Daoy (cell line): ENCODE results near the gene PPP1R3G. TPM values are rescaled to one million over a fixed set of nuclear protein-coding genes. Genes with fewer than 3 reads are reported as not detected.

Experiments used
- DNase-seq: peaks from one replicate; pipeline ENCODE4 v3.0.0-alpha.2; 2015; ENCODE audit warnings: low read depth
- total RNA-seq: library from RNA; depleted of rRNA; stranded (reverse); fragments of >200 nt; shearing (Covaris generic); gene quantifications from 2 replicates; pipeline ENCODE4 v1.2.3, GENCODE V29; 2014

Gene PPP1R3G
- total RNA-seq, 1 experiment from 2014 or later = 0.23 TPM

DNA sequence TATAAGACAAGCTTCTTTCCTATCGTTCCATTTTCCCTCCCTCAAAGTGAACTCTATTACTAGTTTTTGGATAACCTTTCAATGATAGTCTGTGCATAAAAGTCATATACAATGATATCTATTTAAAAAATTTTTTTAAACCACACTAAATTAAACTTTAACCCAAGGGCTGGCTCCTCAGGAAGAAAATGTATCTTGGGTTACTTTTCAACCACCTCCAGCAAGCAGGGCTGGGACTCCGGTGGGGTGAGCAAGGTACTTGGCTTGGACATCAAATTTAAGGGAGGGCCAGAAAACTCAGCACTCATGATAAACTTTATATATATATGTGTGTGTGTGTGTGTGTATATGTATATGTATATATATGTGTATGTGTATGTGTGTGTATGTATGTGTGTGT is 13.9 kb upstream of the PPP1R3G start:
- DNase-seq = no peak

DNA sequence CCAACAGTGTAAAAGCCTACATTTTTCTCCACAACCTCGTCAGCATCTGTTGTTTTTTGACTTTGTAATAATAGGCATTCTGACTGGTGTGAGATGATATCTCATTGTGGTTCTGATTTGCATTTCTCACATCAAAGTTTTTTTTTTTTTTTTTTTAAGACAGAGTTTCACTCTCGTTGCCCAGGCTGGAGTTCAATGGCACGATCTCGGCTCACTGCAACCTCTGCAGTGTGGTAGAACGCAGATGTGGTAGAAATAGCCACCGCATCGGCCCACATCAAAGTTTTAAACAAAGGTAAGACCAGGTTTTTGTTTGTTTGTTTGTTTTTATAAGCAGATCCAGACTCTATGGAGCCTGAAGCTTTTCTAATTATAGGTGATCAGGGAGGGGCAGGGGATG is 12.7 kb upstream of the PPP1R3G start:
- DNase-seq = no peak

DNA sequence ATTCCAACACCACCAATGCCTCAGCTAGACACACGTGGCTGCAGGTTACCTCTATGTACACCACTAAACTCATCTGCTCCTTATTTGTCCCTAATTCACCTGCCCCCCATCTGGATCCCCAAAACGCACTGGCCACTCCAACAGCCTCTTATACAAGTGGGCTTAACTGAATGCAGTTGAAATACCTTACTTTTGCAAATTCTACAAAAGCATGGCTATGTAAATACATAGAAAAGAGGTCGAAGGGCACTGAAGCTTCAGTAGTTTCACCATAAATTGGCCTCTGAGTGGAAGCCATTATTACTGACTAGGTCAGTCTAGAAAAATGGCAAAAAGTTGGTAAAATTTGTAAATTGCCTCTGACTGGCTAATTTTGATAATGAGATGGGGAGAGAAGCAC is 11.1 kb upstream of the PPP1R3G start:
- no peak for DNase-seq

DNA sequence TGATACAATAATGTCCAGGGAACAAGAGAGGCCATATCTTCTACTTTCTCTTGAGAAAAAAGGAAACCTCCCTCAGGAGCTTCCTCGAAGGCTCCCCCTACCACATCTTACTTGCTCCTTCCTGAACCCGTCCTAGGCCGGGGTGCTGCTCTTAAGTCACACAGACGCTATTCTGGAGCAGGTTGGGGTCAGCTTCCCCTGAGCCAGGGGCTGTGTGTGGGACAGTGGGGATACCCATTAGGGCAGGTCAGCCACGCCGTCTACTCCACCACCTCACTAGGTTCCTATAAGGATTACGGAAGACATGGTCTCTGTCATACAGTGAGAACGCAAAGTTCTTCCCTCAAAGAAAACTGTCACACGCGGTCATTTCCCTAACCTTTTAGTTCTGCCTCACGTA is 8.2 kb upstream of the PPP1R3G start:
- no peak for DNase-seq

DNA sequence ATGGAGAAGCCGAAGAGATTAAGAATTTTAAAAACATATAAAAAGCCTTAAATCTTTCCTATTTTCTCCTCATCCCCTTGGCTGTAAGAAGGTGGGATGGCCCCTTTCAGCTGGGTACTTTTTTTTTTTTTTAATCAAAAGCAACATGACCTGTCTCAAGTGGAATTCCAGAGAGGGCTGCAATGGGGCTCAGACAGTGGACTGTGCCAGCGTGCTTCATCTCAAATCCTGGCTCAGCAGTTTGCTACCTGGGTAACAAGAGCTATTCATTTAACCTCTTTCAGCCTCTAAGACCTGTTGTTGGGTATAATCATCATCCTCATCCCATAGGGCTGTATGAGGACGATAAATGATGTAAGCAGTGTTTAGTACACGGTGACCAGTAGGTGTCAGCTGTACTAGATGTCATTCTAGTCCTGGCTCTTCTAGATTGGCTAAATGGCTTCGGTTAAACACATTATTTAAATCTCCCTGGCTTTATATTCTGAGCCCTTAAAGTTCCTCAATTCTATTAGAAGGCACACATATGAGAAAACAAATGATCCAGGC is 6.9 kb upstream of the PPP1R3G start:
- no peak for DNase-seq

DNA sequence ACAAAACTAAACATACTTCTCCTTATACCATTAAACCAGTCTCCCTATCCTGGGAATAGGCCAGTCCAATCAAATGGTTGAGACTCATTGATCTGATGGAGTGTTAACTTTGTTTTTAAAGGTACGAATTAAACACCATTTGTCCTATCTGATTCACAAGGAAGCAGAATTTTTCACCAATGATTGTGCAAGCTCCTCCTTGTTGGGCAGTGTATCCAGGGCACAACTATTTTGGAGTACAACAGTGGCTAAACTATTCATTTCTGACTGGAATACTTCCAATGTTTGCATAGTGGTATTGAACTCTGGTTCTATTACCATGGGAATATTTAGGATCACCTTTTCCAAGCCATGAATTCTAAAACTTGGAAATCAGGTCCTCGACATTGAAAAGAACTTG is 5.4 kb upstream of the PPP1R3G start:
- DNase-seq = no peak

DNA sequence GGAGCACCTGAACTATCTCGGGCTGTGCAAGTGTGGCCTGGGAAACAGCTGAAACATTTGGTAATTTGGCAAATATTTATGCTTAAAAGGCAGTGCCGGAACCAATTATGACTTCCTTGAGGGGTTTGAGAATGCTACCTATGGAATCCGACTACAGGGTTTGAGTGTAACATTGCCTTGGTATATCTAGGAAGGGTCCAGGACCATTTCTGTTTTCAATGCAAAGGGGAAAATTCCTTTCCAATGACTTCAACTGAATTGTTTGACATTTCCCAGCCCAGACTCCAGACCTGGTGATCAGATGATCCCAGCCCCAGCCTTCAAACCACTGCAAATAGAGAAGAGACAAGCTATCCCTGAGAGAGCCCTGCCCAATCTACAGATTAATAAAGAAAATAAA is 4.6 kb upstream of the PPP1R3G start:
- DNase-seq = no peak

DNA sequence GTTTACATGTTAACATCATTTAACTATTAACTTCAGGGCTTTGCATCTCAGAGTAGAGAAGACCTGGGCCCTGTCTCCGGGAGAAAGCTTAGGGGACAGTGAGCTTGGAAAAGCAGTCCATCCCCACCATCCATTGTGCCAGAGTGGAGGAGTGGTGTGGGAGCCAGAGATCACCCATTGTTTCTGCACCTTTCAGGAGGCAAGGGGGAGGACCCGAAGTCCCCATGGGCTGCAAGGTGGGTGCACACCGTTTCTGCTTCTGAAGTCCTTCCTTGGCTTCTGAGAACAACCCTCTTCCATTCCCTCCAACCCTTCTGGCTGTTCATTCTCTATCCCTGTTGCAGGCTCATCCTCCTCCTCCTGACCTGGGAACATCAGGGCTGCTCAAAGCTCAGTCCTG is 4.0 kb upstream of the PPP1R3G start:
- no peak for DNase-seq

DNA sequence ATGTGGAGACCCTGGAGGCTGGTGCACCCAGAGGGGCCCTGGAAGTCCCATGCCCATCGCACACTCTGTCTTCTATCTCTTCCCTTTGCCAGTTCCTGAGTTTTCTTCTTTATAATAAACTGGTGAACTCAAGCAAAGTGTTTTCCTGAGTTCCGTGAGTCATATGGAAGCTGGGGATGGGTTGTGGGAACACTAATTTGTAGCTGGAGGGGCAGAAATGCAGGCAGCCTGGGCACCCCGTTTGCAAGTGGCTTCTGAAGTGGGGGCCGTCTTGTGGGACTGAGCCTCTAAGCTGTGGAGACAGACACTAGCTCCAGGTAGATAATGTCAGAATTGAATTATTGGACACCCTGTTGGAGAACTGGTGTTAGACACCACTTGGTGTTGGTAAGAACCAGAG is 3.2 kb upstream of the PPP1R3G start:
- peak; percentile 43 for DNase-seq

DNA sequence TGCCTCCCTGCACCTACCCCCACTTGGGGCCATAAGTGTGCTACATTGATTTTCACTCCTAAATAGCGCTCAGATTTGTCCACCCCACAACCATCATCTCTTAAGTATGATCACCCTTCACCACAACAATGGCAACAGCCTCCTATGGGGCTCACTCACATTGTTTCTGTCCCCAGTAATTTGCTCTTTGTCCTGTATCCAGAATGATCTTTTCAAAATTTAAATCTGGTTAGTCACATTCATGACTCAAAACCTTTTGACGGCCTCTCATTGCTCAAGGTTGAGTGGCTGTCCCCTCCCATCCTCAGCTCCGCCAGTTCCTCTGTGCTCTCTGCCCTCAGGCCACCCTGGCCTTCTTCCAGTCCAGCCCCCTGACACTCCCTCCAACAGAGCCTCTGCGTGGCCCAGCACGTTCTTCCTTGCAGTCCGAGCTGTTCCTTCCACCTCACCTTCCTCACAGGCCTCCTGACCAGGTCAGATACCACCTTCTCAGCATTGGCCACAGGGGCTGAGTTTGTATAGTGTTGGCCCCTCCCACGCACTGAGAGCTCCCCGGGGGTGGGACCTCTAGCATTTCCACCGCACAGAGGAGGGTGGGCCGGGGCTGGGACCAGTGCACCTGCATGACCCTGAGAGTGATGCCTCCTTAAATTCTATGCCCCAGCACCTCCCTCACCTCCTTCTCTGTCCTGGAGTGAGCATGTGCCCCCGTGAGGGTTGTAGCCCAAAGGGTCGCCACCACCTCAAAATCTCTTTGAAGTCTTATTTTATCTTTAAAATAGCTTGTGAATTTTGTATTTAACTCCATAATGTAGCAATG is 2.4 kb upstream of the PPP1R3G start:
- peak; percentile 91 for DNase-seq

DNA sequence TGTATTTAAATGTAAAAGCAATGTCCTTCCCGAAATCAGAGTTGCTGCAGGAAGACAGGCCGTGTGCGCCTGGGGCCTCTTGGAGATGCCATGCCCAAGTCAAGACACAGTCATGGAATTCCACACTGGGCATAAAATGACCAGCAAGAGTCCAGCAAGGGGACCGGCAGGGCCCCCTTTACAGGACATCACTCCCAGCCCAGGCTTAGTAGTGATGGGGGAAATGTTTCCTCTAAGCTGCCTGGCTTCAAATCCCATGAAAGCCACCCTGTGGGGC is 1.9 kb upstream of the PPP1R3G start:
- no peak for DNase-seq

DNA sequence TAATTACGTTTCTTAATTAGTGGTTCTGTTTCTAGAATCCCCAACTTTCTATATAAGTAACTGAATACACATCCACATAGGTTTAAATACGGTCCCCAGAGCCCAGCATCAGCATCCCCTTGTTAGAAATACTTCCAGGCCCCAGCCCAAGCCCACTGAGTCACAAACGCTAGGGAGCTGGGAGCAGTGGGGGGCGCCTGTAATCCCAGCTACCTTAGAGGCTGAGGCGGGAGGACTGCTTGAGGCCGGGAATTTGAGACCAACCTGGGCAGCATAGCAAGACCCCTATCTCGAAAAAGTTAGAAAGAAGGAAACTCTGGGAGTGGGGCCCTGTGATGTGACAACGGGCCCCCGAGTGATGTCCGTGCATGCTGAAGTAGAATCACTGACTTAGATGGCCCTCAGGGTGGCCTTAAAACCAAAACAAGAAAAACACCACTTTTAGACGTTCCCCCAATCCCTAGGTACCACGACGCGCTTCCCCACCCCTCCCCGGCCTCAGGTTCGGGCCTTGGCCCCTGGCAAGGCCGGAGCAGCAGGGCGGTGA is 1.3 kb upstream of the PPP1R3G start:
- no peak for DNase-seq

DNA sequence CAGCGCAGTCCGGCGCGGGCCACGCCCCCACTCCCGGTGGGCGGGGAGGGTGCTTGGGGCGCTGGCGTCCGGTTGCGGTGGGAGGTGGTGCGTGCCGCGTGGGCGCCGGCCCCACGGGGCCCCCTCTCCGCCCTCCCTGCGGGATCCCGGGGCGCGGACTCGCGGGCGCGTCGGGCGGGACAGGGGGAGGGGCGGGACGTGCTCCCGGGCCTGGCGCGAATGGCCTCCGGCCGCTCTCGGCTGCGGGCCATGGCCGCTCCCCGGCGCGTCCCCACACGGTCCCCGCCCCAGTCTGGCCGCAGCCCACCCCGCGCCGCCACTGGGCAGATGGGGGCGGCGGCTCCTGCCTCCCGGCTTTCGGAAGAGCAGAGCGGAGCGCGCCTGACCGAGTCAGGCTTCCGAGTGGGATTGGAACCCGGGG is 771 bp upstream of the PPP1R3G start:
- no peak for DNase-seq

DNA sequence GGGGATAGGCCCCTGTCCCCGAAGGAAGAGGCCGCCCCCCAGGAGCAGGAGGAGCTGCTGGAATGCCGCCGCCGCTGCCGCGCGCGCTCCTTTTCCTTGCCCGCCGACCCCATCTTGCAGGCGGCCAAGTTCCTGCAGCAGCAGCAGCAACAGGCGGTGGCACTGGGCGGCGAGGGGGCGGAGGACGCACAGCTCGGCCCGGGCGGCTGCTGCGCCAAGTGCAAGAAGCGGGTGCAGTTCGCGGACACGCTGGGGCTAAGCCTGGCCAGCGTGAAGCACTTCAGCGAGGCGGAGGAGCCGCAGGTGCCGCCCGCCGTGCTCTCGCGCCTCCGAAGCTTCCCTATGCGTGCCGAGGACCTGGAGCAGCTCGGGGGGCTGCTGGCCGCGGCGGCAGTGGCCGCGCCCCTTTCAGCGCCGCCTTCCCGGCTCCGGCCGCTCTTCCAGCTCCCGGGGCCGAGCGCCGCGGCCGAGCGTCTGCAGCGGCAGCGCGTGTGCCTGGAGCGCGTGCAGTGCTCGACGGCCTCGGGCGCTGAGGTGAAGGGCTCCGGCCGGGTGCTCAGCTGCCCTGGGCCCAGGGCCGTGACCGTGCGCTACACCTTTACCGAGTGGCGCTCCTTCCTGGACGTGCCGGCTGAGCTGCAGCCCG is 630 bp downstream of the PPP1R3G start:
- DNase-seq = peak; percentile 62

DNA sequence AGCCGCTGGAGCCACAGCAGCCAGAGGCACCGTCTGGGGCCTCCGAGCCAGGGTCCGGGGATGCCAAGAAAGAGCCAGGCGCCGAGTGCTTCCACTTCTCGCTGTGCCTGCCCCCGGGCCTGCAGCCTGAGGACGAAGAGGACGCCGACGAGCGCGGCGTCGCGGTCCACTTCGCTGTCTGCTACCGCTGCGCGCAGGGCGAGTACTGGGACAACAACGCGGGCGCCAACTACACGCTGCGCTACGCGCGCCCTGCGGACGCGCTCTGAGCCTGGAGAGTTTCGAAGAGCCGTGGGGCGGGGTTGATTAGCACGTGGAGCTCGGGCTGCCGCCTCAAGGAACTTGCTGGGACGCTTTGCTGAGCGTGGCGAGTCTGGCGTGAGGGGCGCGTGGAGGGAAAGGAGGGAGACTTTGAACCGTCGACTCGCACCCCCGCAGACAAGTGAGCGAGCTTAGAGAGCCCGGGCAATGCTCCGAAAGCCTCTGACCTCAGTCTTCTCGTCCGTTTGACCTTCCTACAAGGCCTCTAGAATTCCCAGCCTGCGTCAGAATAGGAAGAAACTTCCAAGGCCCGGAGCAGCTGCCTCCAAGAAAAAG is 1.3 kb downstream of the PPP1R3G start:
- DNase-seq = no peak

DNA sequence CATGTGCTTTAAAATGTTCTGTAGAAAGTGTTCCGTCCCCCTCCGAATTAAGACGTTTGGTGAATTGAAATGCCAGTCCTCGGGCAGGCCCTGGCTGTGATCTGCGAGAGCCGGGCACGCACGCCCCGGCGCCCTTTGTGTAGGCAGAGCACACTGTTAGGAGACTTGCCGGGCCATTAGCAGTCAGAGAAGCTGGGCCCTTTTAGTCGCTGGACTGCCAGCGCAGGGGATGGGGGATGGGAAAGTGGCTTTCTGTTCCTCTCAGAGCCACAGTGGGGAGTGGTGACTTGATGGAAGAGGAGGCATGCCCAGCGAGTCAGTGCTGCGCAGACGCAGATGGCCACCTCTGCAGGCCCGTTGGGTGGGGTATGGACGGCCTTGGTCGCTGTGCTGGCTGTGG is 2.2 kb downstream of the PPP1R3G start:
- DNase-seq = no peak

DNA sequence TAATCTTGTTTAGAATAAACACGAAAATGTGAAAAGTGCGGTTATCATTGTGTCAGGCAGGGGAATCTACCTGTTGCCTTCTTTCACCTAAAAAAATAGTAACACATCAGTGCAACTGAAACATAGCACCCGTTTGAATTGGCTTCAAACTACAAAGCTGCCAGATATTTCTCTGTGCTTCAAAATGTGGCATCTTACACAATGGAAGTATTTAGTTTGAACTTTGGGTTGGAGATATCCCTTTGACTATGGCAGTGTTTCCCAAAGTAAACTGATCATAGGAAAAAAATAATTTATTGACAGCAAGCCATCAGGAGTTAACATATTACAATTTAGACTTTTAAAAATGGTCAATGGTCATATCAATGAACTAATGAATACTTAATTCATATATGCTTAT is 3.6 kb downstream of the PPP1R3G start:
- no peak for DNase-seq

DNA sequence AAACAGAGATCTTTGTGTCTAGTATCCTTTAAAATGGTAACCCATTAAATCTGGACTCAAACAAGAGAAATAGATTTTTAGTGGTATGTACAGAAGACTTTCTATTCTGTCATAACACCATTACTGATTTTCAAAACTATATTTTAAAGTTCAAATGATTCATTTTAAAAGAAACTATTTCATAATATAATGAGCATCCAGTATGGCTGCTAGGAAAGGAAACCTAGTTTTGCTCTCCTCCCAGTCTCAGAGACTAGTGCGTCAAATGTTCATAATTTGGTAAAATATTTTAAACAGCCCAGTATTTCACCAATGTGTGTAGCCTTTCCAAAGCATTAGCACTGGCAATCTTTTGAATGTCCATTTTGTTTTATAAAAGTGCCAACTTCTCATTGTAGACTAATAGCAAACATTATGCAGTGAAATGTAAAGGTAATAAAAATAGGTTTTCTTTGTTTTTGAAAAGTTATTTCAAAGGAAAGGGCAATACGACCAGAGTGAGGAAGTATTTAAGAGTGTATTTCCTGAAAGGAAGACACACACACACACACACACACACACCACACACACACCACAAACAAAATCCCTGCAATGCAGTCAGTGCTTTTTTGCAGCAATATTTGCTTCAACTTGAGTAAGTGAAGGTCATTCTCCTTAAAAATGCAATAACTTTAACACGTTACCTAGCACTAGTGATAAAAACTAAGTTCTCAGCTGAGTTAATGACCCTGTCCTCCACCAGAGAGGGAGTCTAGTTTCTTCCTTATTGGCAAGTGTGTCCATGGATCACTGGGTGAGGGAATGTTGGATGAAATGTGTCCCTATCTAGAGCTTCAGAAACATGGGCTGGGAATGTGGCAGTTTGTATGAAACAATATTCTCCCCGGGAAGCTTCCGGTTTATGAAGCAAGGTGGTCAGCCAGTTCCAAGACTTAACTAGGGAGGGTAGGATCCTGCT is 4.6 kb downstream of the PPP1R3G start:
- DNase-seq = no peak

DNA sequence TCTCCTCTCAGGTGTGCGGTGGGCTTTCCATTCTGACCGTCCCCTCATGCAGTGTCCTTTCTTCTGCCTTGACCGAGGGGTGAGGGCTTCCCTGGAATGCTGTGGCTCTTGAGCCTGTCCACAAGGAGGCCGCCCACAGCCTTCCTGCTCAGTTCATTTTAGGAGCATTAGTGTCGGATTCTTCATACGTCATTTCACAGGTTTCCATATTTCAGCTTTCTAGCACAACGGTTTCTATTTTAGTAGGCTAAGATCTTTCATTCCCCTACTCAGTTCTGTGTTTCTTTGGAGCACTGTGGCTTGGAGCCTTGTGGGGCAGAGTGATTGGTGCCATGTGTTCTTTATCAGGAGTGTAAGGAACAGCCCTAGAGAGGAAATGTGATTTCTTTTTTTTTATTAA is 5.5 kb downstream of the PPP1R3G start:
- DNase-seq = no peak

DNA sequence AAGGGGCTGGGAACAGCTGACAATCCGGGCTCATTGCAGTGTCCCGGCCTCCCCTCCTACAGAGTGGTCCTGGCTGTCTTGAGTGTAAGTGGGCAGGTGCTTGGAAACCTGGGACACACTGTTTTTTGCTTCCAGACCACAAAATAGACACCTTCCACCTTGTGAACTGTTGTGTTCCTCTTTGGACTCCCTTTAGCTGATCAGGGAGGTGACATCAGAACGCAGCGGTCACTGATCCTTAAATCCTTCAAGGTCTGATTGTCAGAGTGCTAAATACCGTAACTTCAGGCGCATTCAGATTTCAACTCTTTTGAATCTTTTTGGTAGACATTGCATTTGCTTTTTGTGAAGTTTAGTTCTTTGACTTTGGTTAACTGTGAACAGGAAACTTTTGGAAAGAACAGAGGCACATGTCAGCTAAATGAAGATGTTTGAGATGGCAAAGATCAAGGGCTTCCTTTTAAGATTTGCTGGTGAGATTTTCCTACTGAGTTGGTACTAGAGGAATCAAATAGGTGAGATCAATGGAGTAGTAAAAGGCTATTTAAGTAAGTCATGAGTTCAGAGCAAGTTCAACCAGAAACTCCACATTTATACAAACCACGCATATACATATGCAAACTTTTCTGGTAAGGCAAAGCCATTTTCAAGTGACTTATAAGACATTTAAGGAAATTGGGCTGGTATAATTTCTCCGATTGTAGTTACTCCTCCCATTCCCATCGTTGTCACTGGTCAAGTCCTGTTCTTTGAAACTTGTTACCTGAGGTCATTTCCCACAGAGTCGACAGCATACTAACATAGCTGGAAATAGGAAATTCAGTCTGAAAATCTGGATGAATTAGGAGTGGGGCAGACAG is 6.3 kb downstream of the PPP1R3G start:
- DNase-seq = no peak
